NB4 (cell line): ENCODE data around the gene GFRA4.

Experiments used
- CTCF ChIP-seq: IDR thresholded peaks from one replicate; pipeline ENCODE4 v1.5.1; 2012; ENCODE audit warnings: low read depth, low read length
- MAX ChIP-seq: IDR thresholded peaks from 2 replicates; pipeline ENCODE4 v1.6.1; 2011; ENCODE audit warnings: low read depth, low read length

GRCh38 chr20:3661060-3661813, 2.0 kb downstream of the GFRA4 start:
- TF ChIP-seq CTCF (no peak), MAX (no peak)
